Tibial nerve (tissue), 4 donors: ENCODE data around the gene CPXM2. TPM values are rescaled to one million over a fixed set of nuclear protein-coding genes. Genes with fewer than 3 reads are reported as not detected.

Source experiments
- DNase-seq, 2 donors: peaks; one replicate each; pipeline ENCODE4 v3.0.0-alpha.2; 2019; ENCODE audit warnings: low spot score in 2 of 2
- H3K27ac ChIP-seq, 4 donors: fragments of 200-600 bp; sonication (generic) in 3 of 4; one replicate each; pipeline ENCODE4 v1.5.1; 2017 to 2019; ENCODE audit warnings: mild to moderate bottlenecking in 1 of 4
- H3K27me3 ChIP-seq, 2 donors: fragments of 200-600 bp; sonication (generic) in 1 of 2; one replicate each; pipeline versions ENCODE4 v1.5.1 to v1.6.0; 2017 to 2019
- H3K36me3 ChIP-seq, 3 donors: fragments of 200-600 bp; sonication (generic); one replicate each; pipeline ENCODE4 v1.5.1; 2018 to 2019
- H3K4me1 ChIP-seq, 4 donors: fragments of 200-600 bp; sonication (generic) in 3 of 4; one replicate each; pipeline ENCODE4 v1.5.1; 2017 to 2019
- H3K4me3 ChIP-seq, 4 donors: fragments of 200-600 bp; sonication (generic) in 3 of 4; one replicate each; pipeline ENCODE4 v1.5.1; 2017 to 2019; ENCODE audit warnings: mild to moderate bottlenecking in 1 of 4, moderate library complexity in 1 of 4
- H3K9me3 ChIP-seq, 4 donors: fragments of 200-600 bp; sonication (generic) in 3 of 4; one replicate each; pipeline ENCODE4 v1.5.1; 2017 to 2019
- CTCF ChIP-seq, 5 experiments: fragments of 200-600 bp in 3 of 5; fragments of 450-650 bp in 2 of 5; sonication (generic) in 3 of 5; IDR thresholded peaks; one replicate each; pipeline ENCODE4 v1.5.1; 2016 to 2019; ENCODE audit warnings: antibody characterized with exemption in 5 of 5, mild to moderate bottlenecking in 3 of 5, moderate library complexity in 2 of 5
- EP300 ChIP-seq, 2 donors: sonication (generic); formaldehyde crosslinking; IDR thresholded peaks; one replicate each; pipeline ENCODE4 v1.6.1; 2017; ENCODE audit warnings: antibody characterized with exemption in 2 of 2, mild to moderate bottlenecking in 1 of 2
- POLR2A ChIP-seq, 2 donors: fragments of 450-650 bp; IDR thresholded peaks; one replicate each; pipeline ENCODE4 v1.6.1; 2017; ENCODE audit warnings: antibody characterized with exemption in 2 of 2, mild to moderate bottlenecking in 2 of 2, moderate library complexity in 2 of 2
- whole genome bisulfite sequencing, 2 donors: methylation state at CpG; one replicate each; pipeline ENCODE4 v1.1.5; 2018; 5-methylcytosine and 5-hydroxymethylcytosine counted together
- total RNA-seq, 4 donors: library from RNA; depleted of rRNA; stranded (reverse); fragments of >200 nt; gene quantifications; one replicate each; pipeline ENCODE4 v1.1.0, GENCODE V29; 2016

CPXM2 gene
- total RNA-seq, 4 donors from 2014 or later: 26.8 to 74.3 (median 37.8) TPM

GRCh38 chr10:123837756-123838155 lies 53.9 kb downstream of the CPXM2 start:
- H3K9me3 ChIP-seq: no peaks in the 10 kb centered on the region
- H3K36me3 ChIP-seq: no peaks in the 10 kb centered on the region
- DNase-seq: no peak
- no peak overlapping the region for H3K27ac ChIP-seq
- TF ChIP-seq CTCF (IDR thresholded peaks at IDR 0.05): no peak
- TF ChIP-seq POLR2A (IDR thresholded peaks at IDR 0.05): no peak
- TF ChIP-seq EP300 (IDR thresholded peaks at IDR 0.05): no peak
- WGBS, 2 donors: 93 to 94% methylated on average over 6 of the region's 6 CpGs
- no peak overlapping the region for H3K4me3 ChIP-seq
- H3K27me3 ChIP-seq: no peaks in the 10 kb centered on the region
- H3K4me1 ChIP-seq: peaks cover 0 to 4% (median 0%) of the 10 kb centered on the region in 4 donors

- no peak for DNase-seq
- H3K4me3 ChIP-seq: no peak overlapping the region
- TF ChIP-seq EP300 (IDR thresholded peaks at IDR 0.05) (no peak), CTCF (IDR thresholded peaks at IDR 0.05) (no peak)
- no peaks in the 10 kb centered on the region for H3K27me3 ChIP-seq
- no peaks in the 10 kb centered on the region for H3K36me3 ChIP-seq
- H3K27ac ChIP-seq: no peak overlapping the region
- peaks cover 0 to 4% (median 0%) of the 10 kb centered on the region in 4 donors for H3K4me1 ChIP-seq
- H3K9me3 ChIP-seq: no peaks in the 10 kb centered on the region
- 80 to 86% methylated on average over 6 of the region's 6 CpGs for WGBS, 2 donors
Measured at GRCh38 chr10:123836418-123837145, 55.0 kb downstream of the CPXM2 start.

GRCh38 chr10:123835575-123835974 lies 56.0 kb downstream of the CPXM2 start:
- no peaks in the 10 kb centered on the region for H3K27me3 ChIP-seq
- H3K36me3 ChIP-seq: no peaks in the 10 kb centered on the region
- H3K27ac ChIP-seq: peak overlapping the region in 1 of 4 donors; percentile 21
- WGBS, 2 donors: 55 to 67% methylated on average over 5 of the region's 5 CpGs
- no peak for TF ChIP-seq CTCF (IDR thresholded peaks at IDR 0.05)
- TF ChIP-seq EP300 (IDR thresholded peaks at IDR 0.05): no peak
- TF ChIP-seq POLR2A (IDR thresholded peaks at IDR 0.05): no peak
- H3K4me1 ChIP-seq: peaks cover 0 to 4% (median 0%) of the 10 kb centered on the region in 4 donors
- no peaks in the 10 kb centered on the region for H3K9me3 ChIP-seq
- no peak for DNase-seq
- H3K4me3 ChIP-seq: no peak overlapping the region

DNA sequence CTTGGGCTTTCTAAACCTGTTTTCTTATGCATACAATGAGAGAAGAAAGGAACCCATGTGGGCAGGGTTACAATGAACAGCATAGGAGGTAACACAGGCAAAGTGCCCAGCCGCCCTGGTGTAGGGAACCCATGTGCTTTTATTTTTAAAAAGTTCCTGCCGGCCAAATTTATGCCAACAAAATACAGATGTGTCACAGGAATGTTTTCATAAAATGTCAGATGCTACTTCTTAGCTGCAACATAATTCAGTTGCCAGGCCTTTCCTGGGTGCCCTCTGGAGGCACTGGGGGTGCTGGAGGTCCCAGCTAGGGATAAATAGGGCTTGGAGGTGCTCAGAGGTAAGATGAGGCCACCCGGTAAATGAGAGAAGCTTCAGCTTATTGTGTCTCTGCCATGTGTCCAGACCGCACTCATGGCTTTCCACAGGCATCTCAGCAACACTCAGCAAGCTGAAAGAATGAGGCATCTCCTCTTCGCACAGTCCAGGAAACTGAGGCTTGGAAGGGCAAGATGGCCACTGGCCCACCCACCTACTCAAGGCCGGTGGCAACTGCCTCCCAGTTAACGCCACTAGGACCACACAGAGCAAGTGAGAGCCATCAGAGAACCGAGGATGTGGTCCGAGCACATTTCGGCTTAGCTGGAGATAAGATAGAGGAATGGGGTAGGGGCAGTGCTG lies 58.3 kb downstream of the CPXM2 start:
- 92 to 93% methylated on average over 10 of the region's 10 CpGs for WGBS, 2 donors
- Histone ChIP-seq H3K4me3 (no peak overlapping the region), H3K27me3 (no peaks in the 10 kb centered on the region), H3K9me3 (no peaks in the 10 kb centered on the region), H3K4me1 (peaks cover 0 to 4% (median 0%) of the 10 kb centered on the region in 4 donors), H3K36me3 (peaks cover 0 to 2% (median 0%) of the 10 kb centered on the region in 3 donors), H3K27ac (no peak overlapping the region)
- no peak for DNase-seq
- TF ChIP-seq POLR2A (IDR thresholded peaks at IDR 0.05) (no peak), CTCF (IDR thresholded peaks at IDR 0.05) (no peak)

DNA sequence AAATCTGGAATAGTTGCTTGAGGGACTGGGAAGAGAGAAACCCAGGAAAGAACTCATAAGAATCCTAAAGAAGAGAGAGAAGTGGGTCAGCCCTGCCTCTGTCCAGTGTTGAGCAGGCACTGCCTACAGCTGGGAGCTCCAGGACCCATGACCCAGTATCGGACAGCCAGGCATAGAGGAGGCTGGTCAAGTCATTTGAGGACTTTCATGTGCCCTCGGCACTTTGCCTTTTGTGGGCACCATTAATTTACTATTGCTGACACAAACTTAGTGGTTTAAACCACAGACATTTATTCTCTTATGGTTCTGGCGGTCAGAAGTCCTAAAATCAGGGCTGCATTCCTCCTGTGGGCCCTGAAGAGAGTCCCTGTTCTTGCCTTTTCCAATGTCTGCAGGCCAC lies 60.3 kb downstream of the CPXM2 start:
- Histone ChIP-seq H3K27ac (no peak overlapping the region), H3K4me3 (no peak overlapping the region), H3K9me3 (no peaks in the 10 kb centered on the region), H3K36me3 (peaks cover 0 to 2% (median 0%) of the 10 kb centered on the region in 3 donors), H3K27me3 (no peaks in the 10 kb centered on the region), H3K4me1 (peaks cover 0 to 4% (median 0%) of the 10 kb centered on the region in 4 donors)
- WGBS, 2 donors: 61 to 76% methylated on average over 3 of the region's 3 CpGs
- TF ChIP-seq CTCF (IDR thresholded peaks at IDR 0.05) (no peak), EP300 (IDR thresholded peaks at IDR 0.05) (no peak), POLR2A (IDR thresholded peaks at IDR 0.05) (no peak)
- DNase-seq: no peak
